T-helper 1 cell treated with Interleukin-12 subunit alpha and Interleukin-12 subunit beta and Interleukin-4 antibody, amounts not matched to agents 30 ng/mL and 1 ng/mL, for 36 hours (primary cell): ENCODE data around the gene HSD17B11. TPM values are rescaled to one million over a fixed set of nuclear protein-coding genes. Genes with fewer than 3 reads are reported as not detected.
"Not testable (repeated sequence)": the region's sequence is repeated elsewhere in the genome, so short reads cannot be mapped to it uniquely, and the experiment has no call there.

Source experiments
- intact Hi-C: fragments of 100-400 bp; cut with micrococcal nuclease; formaldehyde crosslinking; loops from one replicate; pipeline ENCODE4 v1.15.1; 2024
- total RNA-seq: library from RNA; stranded (reverse); gene quantifications from 2 replicates; pipeline ENCODE4 v1.2.3, GENCODE V29; 2022

Gene HSD17B11, protein sequence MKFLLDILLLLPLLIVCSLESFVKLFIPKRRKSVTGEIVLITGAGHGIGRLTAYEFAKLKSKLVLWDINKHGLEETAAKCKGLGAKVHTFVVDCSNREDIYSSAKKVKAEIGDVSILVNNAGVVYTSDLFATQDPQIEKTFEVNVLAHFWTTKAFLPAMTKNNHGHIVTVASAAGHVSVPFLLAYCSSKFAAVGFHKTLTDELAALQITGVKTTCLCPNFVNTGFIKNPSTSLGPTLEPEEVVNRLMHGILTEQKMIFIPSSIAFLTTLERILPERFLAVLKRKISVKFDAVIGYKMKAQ
- 22.2 and 24.6 TPM in 2 replicates for total RNA-seq

DNA sequence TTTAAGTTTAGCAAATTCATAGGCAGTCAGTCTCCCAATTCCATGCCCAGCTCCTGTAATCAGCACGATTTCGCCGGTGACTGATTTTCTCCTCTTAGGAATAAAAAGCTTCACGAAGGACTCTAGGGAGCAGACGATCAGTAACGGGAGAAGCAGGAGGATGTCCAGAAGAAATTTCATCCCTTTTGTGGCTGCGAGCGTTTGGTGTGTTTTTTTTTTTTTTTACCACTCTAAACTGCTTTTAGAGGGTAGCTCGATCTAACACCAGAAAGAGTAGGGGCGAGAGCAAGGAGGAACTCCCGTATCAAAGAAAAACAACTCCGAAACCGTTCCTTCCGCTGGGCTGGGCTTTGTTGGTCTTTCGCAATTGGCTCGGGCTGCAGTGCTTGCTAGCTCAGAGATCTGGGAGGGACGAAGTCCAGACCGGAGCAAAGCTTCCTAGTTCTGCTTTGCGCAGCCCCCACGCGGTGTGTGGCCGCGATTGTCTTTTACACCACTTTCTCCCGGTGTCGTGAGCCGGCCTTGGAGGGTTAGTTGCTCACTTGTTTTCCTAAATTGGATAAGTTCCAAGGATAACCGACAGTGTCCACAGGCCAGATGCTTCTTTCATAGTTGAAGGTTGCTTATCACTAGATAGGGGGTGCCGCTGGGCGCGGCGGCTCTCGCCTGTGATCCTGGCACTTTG, at the start of gene HSD17B11:
HSD17B11 (minus strand) TSS at position 298 of the 685 bp plus-strand sequence; CDS start at position 180, 118 bp downstream.
- intact Hi-C loops: loop anchor here (1.0 to 10.0 kb wide), 10 partner anchors 16 to 1721 kb away; partner anchors contain the start of genes HERC3, KLHL8, NUDT9 and TIGD2

DNA sequence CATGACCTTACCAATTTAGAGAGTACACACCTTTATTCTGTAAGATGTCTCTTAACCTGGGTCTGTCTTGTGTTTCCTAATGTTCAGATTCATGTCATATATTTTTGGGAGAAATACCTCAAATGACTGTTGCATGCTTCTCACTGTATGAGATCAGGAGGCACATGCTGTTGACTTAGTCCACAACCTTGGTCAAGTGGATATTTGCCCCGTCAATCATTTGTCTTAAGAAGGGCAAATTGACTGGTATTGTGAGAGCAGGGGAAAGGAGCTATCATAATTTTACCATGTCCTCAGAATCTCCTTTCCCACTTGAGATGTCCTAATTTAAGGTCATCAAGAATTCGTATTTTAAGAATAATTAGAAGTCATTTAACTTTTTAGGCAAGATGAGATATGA, 42.4 kb upstream of the HSD17B11 start:
- intact Hi-C loops: no loop called here

DNA sequence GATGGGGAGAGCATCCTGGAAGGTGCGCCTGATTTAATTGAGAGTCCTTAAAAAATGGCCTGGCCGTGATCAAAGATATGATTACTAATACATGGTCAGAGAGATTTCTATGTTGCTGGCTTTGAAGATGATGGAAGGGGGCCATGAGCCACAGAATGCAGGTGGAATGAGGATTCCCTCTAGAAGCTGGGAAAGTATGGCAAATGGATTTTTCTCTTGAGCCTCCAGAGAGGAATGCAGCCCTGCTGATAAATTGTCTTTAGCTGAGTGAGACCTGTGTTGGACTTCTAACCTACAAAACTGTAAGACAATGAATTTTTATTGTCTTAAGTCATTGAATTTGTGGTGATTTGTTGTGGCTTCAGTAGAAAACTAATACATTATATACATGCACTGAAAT, 39.0 kb upstream of the HSD17B11 start:
- intact Hi-C loops: no loop called here

DNA sequence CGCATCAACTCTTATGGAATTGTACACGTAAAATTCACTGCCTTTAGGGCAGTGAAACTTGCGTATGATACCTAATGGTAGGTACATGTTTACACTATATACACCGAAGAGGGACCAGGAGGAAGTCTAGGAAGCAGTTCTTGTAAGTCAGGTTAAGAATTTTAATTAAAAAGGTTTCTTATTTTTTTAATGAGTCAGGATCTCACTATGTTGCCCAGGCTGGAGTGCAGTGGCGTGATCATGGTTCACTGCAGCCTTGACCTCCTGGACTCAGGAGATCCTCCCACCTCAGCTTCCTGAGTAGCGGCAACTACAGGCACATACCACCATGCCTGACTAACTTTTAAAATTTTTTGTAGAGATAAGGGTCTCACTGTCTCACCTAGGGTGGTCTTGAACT, 38.0 kb upstream of the HSD17B11 start:
- intact Hi-C loops: loop anchor here (2.0 to 10.0 kb wide), 2 partner anchors 16 to 576 kb away; partner anchors contain the start of gene PKD2

DNA sequence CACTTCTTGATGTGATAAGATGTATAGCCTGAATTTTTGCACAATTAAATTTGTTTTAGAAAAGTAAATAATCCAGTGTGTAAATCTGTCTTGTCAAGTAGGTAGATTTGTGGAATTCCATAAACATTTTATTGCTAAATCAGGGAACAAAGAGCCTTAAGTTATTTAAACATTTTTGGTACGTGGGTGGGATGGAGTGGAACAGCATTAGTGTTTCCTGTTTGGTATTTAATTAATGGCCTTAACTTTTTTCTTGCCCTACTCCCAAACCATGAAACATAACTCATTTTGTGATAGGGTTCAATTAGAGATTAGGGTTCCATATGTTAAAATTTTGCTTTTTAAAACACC, 36.5 kb upstream of the HSD17B11 start:
- intact Hi-C loops: loop anchor here (10.0 kb wide), 1 partner anchor 577 kb away; the partner anchor contains the start of gene PKD2

DNA sequence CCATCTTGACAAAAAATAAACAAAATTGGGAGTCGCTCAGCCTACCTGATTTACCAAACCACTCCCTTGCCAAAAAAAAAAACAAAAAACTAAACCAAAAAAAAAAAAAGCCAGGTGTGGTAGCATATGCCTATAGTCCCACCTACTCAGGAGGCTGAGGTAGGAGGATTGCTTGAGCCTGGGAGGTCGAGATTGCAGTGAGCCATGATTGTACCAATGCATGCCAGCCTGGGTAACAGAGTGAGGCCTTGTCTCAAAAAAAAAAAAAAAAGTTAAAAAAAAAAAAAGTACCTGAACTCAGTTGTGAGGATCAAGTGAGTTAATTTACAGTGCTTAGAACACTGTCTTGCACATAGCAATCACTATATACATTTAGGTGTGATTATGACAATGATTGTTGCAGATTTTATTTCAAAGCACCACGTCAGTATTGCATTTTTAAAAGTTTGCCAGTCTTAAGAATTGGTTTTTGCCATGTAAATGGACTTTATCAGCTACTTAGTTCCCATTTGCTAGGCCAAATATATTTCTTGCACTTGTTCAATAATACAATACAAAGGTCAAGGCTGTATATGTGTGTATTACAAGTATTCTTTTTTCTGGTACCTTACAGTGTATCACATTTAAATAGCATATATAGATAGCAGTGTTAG, 36.0 kb upstream of the HSD17B11 start:
- intact Hi-C loops: loop anchor here (10.0 kb wide), 1 partner anchor 578 kb away; the partner anchor contains the start of gene PKD2

DNA sequence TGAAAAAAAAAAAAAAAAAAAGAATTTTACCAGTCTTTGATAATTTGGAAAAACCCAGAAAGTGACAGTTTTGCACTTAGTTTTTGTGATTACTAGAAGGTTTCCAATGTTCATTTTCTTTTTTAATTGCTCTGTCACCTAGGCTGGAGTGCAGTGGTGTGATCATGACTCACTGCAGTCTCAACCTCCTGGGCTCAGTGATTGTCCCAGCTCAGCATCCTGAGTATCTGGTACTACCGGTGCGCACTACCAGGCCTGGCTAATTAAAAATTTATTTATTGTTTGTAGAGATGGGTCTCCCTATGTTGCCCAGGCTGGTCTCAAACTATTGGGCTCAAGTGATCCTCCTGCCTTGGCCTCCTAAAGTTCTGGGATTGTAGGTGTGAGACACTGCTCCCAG, 34.7 kb upstream of the HSD17B11 start:
- intact Hi-C loops: loop anchor here (10.0 kb wide), 1 partner anchor 579 kb away; the partner anchor contains the start of gene PKD2

DNA sequence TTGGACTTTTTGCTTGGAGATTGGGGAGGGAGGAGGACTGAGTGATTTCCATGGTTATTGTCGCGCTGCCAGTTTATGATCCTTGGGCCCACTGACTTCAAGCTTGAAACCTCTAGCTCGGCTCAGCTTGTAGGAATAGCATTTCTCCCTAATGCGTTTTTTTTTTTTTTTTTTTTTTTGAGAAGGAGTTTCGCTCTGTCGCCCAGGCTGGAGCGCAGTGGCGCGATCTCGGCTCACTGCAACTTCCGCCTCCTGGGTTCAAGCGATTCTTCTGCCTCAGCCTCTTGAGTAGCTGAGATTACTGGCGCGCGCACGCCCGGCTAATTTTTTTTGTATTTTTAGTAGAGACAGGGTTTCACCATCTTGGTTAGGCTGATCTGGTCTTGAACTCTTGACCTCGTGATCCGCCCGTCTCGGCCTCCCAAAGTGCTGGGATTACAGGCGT, 33.1 kb upstream of the HSD17B11 start:
- intact Hi-C loops: loop anchor here (5.0 to 10.0 kb wide), 3 partner anchors 581 to 1398 kb away; partner anchors contain the start of genes HERC5 and PKD2

DNA sequence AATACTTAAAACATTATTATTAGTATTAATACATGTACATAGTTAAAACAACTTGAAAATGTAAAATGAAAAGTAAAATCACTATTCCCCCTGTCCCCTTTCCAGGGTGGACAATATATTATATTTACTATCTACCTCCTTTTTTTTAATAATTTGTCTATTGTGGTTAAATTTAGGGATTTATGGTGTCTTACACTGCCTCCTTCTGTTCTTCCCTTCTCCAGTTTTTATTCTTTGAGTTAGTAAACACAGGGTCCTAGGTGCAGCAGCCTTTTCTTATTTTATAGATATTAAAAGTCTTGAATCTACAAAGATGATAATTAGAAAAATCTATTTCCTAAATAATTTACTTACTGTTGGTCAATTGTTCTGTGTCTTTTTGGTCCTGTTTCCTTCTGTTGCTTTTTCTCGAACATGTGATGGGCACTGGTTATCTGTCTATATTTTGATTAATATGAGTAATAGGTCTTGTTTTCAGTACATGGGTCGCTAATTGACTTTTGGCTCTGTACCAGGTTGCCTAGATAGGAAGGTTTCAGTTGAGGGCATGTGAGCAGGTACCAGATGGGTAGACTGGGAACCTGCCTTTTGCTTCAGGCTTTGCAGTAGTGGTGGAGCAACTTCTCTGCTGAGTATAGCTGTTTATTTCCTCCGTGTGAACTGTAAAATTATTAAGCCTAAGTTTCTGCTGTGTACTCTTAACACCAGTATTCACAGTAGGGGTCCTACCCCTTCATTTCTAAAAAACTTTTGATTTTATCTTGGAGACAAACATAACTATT, 32.5 kb upstream of the HSD17B11 start:
- intact Hi-C loops: loop anchor here (2.0 to 10.0 kb wide), 5 partner anchors 581 to 1399 kb away; partner anchors contain the start of genes HERC3, HERC5 and PKD2

DNA sequence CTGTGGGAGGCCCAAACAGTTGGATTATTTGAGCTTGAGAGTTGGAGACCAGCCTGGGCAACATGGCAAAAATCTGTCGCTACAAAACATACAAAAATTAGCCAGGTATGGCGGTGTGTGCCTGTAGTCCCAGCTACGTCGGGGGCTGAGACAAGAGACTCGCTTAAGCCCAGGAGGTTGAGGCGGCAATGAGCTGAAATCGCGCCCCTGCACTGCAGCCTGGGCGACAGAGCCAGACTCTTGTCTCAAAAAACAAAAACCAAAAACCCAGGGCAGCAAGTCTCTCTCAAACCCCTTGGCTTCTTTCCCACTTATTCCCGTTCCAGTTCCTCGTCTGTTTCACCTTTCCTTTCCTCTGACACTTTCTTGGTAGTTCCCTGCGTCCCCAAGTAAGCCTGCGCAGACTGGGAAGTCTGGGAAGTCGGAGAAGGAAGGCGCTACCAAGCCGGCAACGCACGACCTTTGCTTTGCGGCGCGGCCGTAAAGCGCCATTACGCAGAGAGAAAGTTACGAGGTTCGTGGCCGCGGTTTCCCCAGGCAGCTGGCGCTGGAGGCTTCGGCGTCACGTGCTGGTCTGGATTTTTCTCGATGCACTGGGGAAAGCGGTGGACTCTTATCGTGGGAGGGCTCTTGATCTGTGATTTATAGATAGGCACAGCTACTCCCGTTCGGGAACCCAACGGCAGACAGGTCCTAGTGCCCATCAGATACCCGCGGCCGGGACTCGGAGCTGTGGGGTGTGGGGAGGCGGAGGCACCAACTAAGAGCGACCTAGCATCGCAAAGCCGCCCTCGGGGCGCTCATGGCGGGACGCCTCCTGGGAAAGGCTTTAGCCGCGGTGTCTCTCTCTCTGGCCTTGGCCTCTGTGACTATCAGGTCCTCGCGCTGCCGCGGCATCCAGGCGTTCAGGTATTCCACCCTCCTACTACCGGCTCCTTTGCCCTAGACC, 31.4 kb upstream of the HSD17B11 start, which contains the start of gene NUDT9:
NUDT9 (plus strand) TSS at position 470 of the 949 bp plus-strand sequence; CDS start at position 803, 333 bp downstream.
- intact Hi-C loops: loop anchor here (1.0 to 10.0 kb wide), 12 partner anchors 31 to 1400 kb away; partner anchors contain the start of genes HERC3, HERC5, HSD17B11 and KLHL8

DNA sequence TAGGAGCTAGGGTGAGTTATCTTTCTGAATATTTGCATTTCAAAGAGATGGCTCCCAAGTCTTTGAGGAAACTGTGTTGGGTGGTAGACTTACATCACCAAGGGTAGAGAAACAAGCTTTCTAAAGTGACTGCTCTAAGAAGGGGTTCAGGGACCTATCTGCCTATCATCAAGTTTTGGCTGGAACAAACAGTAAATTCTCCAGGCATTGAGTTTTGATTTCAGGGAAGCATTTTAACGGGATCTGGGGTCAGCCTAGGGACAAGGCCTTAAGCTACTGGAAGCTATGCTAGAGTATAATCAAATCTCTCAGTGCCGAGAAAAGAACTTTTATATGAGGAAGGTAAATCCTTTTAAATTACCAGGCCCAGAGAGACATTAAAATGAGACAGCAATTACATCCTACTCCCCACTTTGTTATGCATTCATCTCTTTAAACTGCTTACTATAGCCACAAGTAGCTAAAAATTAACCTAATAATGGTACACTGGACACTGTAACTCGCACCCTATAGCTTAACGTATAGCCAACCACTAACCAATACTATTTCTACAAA, 29.4 kb upstream of the HSD17B11 start:
- intact Hi-C loops: loop anchor here (5.0 to 10.0 kb wide), 3 partner anchors 584 to 1402 kb away; partner anchors contain the start of genes HERC5 and PKD2

DNA sequence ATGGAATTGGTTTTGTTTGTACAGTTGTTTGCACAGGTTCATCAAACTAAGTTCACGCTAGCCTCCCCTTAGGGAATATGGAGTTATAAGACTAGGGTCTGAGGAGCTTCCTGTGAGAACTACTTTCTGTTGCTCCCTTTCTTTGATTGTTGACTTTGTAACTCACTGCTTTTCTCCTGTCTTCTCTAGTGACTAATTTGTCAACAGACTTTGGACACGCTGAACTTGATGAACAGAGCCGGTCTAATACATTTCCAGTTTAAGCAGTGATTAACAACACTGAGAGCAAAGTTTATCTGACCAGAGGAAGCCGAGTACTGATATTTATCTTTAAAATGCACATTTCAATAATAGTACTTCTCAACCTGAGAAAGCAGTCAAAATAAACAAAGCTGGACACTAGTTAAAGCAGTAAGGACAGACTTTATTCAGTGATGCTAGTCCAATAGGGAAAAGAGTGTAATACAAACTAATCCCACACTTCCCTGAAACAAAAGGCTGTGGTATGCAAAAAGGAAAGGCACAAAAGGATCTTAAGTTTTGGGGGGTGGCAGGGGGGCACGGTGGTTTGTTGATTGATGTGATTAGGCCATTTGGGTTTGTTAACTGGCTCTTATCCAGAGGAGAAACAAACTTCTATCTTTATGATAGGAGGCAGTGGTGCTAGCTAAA, 28.7 kb upstream of the HSD17B11 start:
- intact Hi-C loops: loop anchor here (5.0 to 10.0 kb wide), 3 partner anchors 585 to 1403 kb away; partner anchors contain the start of genes HERC5 and PKD2

DNA sequence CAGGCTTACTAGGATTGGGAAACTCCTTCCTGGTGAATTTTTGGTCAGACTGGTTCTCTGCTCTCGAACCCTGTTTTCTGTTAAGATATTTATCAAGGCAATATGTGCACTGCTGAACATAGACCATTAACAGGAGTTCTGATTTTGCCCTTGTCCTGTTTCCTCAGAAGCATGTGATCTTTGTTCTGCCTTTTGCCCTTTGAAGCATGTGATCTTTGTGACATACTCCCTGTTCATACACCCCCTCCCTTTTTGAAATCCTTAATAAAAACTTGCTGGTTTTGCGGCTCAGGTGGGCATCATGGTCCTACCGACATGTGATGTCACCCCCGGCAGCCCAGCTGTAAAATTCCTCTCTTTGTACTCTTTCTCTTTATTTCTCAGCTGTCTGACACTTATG, 27.4 kb upstream of the HSD17B11 start:
- intact Hi-C loops: not testable (repeated sequence)

DNA sequence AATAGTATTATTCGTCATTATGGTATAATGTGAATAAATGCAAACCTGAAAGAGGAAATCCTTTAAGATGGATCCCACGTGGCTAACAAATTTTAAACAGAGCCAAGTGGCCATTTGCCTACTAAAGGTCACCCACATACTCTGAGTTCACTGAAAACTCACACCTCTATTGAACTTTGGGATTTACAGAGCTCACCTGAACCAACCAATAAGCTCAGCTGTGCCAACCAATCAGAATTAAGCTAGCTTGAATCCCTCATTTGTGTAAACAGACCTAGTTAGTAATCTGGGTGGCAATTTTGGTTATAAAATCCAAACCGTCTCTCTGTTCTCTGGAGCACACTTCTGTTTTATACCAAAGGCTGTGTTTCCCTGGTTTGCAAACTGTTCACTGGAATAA, 26.0 kb upstream of the HSD17B11 start:
- intact Hi-C loops: no loop called here

DNA sequence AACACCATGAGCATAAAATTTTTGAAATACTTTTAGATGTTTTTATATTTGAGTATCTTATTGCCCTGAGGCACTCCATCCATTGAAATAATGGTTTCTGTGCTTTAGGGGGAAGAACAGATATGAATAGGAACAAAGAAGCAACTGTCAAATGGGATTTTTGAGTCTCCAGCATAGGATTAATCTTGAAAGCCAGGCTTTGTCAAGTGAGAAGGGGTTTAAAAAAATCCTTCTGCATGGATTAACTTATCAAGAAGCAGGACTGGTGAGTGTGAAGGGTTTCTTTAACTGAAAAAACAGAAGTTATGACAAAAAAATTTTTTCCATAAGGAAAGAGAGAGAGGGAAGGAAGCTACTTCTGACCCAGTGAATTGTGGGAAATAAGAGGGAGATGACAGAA, 23.8 kb upstream of the HSD17B11 start:
- intact Hi-C loops: no loop called here

DNA sequence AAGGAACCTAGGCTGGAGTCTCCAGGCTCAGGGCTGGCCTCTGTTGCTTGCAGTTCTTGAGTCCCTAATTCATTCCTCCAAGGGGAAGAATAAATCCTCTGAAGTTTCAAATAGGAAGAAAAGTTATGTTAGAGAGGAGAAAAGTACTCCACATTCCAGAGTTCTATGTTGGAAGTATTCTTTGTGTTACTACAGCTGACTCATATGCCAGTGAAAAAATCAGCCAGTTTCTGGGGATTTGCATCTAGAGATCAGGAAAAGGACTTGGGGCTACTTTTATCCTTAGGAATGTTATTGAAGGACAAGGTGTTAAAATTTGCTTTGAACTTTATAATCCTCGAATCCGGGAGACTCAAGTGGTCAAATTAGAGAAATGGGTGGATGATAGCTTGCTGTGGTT, 19.7 kb upstream of the HSD17B11 start:
- intact Hi-C loops: no loop called here

DNA sequence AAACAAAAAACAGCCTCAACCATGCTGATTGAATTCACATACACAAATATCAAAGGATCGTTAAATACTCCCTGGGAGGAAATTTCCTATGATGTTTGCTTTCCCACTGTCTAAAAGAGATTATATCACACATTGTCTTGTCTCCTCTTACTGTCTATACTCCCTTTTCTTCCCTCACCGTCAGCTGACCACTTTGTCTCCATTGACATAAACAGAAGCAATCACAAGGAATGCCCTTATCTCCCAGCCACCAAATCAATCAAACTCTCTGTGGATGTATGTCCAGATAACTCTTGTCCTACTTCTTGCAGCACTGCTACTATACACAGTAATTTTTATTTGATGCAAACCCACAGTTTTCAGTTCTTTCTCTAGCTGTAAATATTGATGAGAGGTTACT, 19.2 kb upstream of the HSD17B11 start:
- intact Hi-C loops: no loop called here

DNA sequence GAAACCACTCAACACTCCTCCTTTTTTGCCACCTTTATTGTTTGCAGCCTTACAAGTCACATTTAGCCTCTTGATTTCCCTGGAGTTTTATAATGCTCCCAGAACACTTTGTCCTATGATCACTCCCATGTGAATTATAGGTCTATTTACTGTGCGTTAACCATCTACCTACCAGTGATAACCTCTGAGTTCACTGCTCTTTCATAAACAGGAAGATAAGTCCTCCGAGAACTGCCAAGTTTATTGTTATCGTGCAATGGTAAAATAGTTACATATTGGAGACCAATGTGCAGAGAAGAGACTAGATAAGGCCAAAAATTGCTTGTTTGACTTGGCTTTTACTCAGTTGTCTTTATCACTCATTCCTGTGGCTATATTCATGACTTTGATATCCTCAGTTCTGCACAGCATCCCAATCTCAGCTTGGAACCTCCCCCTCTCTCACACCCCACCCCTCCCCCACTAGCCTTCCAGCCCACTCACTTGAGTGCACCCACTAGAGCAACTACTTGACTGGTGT, 18.5 kb upstream of the HSD17B11 start:
- intact Hi-C loops: no loop called here
